Measurements from ENCODE around the gene REEP1.
A peak's percentile ranks its signal among the peaks of the same experiment; 100 is the strongest.

Gene REEP1

DNA sequence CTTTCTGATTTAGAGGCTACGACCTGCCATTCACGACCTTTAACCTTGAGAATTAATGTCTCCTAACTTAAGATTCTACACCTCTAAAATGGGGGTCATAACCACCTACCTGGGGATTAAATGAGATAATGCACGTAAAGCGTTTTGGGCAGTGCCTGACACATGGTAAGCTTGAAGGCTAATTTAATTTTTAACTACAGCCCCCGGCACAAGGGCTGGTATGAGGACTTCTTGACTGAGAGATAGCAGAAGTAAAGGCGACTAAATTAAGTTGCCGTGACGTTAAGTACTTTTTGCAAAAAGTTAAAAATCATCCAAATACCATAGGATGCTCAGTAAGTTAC, 137.6 kb downstream of the REEP1 start:
- DNase-seq (ENCODE audit: insufficient read length, low spot score) (no peak), FAIRE-seq (no peak)
- TF ChIP-seq POLR2AphosphoS5 (IDR thresholded peaks at IDR 0.05; ENCODE audit: low read depth, low read length) = no peak
- no peak for TF ChIP-seq PAX5 (IDR thresholded peaks at IDR 0.05; ENCODE audit: insufficient read depth, low read length, severe bottlenecking)
- no peak for TF ChIP-seq SPI1 (IDR thresholded peaks at IDR 0.05; ENCODE audit: low read depth, low read length)
- no peak for TF ChIP-seq POU2F2 (IDR thresholded peaks at IDR 0.05; ENCODE audit: low read depth, low read length)
- TF ChIP-seq TAF1 (IDR thresholded peaks at IDR 0.05; ENCODE audit: low read depth, low read length) = no peak
- no peak for TF ChIP-seq POLR2A (IDR thresholded peaks at IDR 0.05; ENCODE audit: low read depth, low read length)

DNA sequence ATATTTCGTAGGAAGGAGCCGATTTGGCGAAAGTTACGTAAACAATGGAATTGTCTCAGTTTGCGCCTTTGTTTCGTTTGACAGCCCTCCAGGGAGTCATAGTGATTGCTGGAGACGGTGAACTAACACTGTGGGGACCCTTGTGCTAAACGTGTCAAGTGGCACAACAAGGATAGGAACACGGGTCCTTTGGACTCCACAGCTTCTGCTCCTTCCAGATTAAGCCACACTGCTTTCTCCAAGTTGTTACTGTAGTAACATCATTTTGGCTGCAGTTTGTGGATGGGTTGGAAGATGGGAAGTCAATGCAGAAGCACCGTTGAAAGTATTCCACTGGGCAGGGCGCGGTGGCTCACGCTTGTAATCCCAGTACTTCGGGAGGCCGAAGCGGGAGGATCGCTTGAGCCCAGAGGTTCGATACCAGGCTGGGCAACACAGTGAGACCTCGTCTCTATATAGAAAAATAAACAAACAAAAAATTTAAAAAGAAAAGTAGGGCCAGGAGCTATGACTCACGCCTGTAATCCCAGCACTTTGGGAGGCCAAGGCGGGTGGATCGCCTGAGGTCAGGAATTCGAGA, 141.5 kb downstream of the REEP1 start:
- no peak for DNase-seq (ENCODE audit: insufficient read length, low spot score)
- no peak for FAIRE-seq
- TF ChIP-seq POLR2AphosphoS5 (IDR thresholded peaks at IDR 0.05; ENCODE audit: low read depth, low read length) (no peak), SPI1 (IDR thresholded peaks at IDR 0.05; ENCODE audit: low read depth, low read length) (0 out of 2 replicates have a peak, but pooled peaks have one; percentile 1)

DNA sequence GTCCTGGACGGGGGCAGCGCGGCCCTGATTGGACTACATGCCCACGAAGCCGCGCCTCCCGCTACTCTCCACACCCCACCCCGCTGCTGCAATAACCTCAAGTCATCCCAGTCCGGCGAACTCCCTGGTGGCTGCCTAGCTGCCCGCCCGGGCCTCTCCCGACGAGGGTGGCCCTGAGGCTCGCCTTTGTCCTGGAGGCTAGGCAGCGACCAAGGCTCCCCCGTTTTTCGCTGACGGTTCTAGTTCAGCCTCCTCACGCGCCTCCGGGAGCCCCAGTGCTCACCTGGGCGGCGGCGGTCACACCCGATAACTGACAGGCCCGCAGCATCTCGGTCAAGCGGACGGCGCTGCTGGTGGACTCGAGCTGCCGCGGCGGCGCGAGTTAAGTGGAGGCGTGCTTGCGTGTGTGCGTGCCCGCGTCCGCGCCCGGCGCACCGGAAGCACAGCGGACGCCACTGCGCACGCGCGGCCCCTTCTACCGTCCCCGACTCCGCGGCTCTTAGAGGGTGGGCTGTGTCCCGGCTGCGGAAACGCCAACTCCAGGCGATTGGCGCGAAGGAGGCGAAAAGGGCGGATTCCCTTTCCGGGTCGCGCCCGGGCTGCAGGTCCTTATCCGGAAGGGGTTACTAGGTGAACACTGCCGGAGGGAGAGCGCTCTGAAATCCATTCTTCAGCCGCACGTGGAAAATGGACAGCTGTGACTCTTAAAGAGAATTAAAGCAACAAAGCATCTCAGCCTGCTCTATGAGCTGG, 142.2 kb downstream of the REEP1 start, which contains the start of gene IMMT:
Gene IMMT, minus strand, starts transcription at position 408 of the 753 bp plus-strand sequence. Its CDS starts 80 bp downstream, at position 328.
- peak; percentile 69 for DNase-seq (ENCODE audit: insufficient read length, low spot score)
- peak; percentile 99 for FAIRE-seq
- TF ChIP-seq POU2F2 (IDR thresholded peaks at IDR 0.05; ENCODE audit: low read depth, low read length) = peak; percentile 29; the same call in 1 of the 2 replicates
- peak; percentile 92 for TF ChIP-seq POLR2A (IDR thresholded peaks at IDR 0.05; ENCODE audit: low read depth, low read length)
- TF ChIP-seq TAF1 (IDR thresholded peaks at IDR 0.05; ENCODE audit: low read depth, low read length) = peak; percentile 72
- TF ChIP-seq PAX5 (IDR thresholded peaks at IDR 0.05; ENCODE audit: insufficient read depth, low read length, severe bottlenecking) = no peak
- peak; percentile 68 for TF ChIP-seq POLR2AphosphoS5 (IDR thresholded peaks at IDR 0.05; ENCODE audit: low read depth, low read length)

DNA sequence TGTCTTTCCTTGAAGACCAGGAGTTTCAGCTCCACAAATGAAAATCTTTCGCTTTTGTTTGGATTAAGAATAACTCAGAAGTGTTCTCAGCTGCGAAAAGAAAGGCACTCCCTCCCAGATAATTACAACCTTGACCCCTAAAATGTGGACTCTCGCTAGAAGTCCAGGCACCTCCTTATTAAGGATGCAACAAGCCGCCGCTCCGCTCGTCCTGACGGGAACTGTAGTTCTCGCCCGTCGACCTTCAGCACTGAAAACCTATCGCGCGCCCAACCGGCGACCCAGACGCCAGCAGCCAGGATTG, 142.7 kb downstream of the REEP1 start:
- FAIRE-seq (no peak), DNase-seq (ENCODE audit: insufficient read length, low spot score) (no peak)
- no peak for TF ChIP-seq SPI1 (IDR thresholded peaks at IDR 0.05; ENCODE audit: low read depth, low read length)
- TF ChIP-seq POLR2A (IDR thresholded peaks at IDR 0.05; ENCODE audit: low read depth, low read length) = no peak
- TF ChIP-seq TAF1 (IDR thresholded peaks at IDR 0.05; ENCODE audit: low read depth, low read length) = no peak
- no peak for TF ChIP-seq POU2F2 (IDR thresholded peaks at IDR 0.05; ENCODE audit: low read depth, low read length)
- TF ChIP-seq POLR2AphosphoS5 (IDR thresholded peaks at IDR 0.05; ENCODE audit: low read depth, low read length) = no peak

DNA sequence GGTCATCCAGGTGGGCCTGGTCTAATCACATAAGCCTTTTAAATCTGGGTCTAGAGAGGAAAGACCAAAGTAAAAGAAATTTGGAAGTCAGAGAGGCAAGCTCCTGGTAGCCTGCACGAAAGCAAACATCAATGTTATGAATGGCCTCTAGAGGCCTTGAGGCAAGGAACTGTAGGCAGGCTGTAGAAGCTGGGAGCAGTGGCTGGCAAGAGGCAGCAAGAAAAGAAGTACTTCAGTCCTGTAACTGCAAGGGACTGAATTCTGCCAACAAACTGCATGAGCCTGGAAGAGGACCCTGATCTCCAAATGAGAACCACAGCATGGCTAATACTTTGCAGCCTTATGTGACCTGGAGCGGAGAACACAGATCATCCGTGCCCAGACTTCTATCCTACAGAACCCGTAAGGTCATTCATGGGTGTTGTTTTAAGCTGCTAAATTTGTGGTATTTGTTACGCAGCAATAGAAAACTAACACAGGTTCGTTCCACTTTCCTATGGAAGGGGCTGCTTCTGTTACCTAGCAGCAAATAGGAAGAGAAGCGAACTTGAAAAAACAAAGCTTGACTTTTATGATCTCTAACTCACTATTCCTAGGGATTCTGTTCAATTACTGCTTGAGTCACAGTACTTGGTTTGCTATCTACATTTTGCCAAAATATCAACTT, 143.4 kb downstream of the REEP1 start:
- no peak for TF ChIP-seq POU2F2 (IDR thresholded peaks at IDR 0.05; ENCODE audit: low read depth, low read length)
- TF ChIP-seq POLR2AphosphoS5 (IDR thresholded peaks at IDR 0.05; ENCODE audit: low read depth, low read length) = no peak
- TF ChIP-seq TAF1 (IDR thresholded peaks at IDR 0.05; ENCODE audit: low read depth, low read length) = no peak
- no peak for TF ChIP-seq POLR2A (IDR thresholded peaks at IDR 0.05; ENCODE audit: low read depth, low read length)
- no peak for TF ChIP-seq PAX5 (IDR thresholded peaks at IDR 0.05; ENCODE audit: insufficient read depth, low read length, severe bottlenecking)
- no peak for TF ChIP-seq SPI1 (IDR thresholded peaks at IDR 0.05; ENCODE audit: low read depth, low read length)
- no peak for DNase-seq (ENCODE audit: insufficient read length, low spot score)
- FAIRE-seq = no peak

DNA sequence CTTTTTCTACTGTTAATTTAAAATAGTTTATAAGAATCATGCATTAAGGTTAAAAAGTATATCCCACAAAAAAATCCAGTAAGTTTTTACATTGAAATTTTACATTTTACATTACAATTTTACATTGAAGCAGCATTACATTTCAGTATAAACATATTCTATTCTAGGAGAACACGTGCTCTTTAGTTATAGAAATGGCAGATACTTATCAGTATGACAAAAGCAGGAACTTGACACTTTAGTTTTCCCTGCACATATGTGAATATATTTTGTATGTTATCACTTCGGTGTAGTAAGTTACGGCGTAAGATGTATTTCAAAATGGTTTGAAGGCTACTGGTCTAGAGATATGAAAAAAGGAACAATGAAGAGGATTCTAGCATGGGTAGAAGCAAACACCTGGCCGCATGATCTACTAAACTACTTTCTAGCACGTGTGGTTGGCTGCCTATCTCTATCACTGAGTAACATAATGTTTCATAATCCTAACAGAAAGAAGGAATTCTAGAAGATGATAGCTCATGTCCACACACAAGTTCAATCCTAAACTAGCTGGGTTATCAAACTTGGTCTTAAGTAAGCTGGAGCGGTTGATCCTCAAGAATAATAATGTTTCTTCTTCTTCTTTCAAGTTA, 147.5 kb downstream of the REEP1 start:
- FAIRE-seq (no peak), DNase-seq (ENCODE audit: insufficient read length, low spot score) (no peak)
- TF ChIP-seq PAX5 (IDR thresholded peaks at IDR 0.05; ENCODE audit: insufficient read depth, low read length, severe bottlenecking) (no peak), SPI1 (IDR thresholded peaks at IDR 0.05; ENCODE audit: low read depth, low read length) (no peak), TAF1 (IDR thresholded peaks at IDR 0.05; ENCODE audit: low read depth, low read length) (no peak), POLR2AphosphoS5 (IDR thresholded peaks at IDR 0.05; ENCODE audit: low read depth, low read length) (no peak), POLR2A (IDR thresholded peaks at IDR 0.05; ENCODE audit: low read depth, low read length) (no peak), POU2F2 (IDR thresholded peaks at IDR 0.05; ENCODE audit: low read depth, low read length) (no peak)

DNA sequence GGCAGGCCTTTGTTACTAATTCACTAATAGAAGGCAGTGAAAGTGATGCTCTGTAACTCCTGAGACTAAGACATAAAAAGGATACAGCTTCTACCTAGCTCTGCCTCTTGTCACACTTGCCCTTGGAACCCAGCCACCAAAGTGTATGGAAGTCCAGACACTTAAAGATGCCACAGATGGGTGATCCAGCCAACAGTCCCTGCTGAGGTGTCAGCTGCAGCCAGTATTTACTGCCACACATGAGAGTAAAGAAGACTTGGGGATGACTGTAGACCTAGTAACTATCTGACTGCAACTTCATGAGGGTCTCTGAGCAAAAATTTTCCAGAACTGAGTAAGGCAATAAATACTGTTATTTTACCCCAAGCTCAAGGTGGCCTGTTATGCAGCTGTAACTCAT, 151.0 kb downstream of the REEP1 start:
- TF ChIP-seq POLR2A (IDR thresholded peaks at IDR 0.05; ENCODE audit: low read depth, low read length) = no peak
- no peak for TF ChIP-seq PAX5 (IDR thresholded peaks at IDR 0.05; ENCODE audit: insufficient read depth, low read length, severe bottlenecking)
- no peak for TF ChIP-seq POU2F2 (IDR thresholded peaks at IDR 0.05; ENCODE audit: low read depth, low read length)
- TF ChIP-seq POLR2AphosphoS5 (IDR thresholded peaks at IDR 0.05; ENCODE audit: low read depth, low read length) = no peak
- TF ChIP-seq TAF1 (IDR thresholded peaks at IDR 0.05; ENCODE audit: low read depth, low read length) = no peak
- no peak for TF ChIP-seq SPI1 (IDR thresholded peaks at IDR 0.05; ENCODE audit: low read depth, low read length)
- FAIRE-seq (no peak), DNase-seq (ENCODE audit: insufficient read length, low spot score) (no peak)

DNA sequence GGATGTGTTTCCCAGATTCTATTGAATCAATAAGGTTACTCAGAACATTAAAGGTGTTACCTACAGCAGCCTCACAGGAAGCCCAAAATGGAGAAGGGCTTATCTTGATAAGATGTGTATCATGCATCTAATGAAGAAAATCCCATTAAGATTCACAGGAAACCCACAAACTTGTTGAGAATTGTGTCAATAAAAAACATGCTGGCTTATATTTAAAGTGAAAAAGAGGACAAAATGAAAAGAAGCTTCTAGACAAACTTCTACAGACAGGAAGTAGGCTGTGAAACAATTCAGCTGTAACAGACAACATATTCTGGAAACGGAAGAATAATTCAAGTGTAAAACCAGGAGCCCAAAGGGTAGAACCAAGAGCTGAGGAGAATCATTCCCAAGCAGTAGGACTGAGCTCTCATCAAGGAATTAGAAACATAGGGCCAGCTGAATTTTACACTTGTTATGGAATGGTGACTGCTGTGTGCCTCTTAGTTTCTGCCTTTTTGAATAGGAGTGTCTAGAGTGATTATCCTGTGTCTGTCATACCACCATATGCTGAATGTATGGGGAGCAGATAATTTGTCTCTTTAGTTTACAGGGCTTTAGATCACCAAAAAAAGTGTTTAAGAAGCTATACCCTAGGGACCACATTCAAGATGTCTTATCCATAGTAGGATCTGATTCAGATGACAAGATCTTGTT, 151.8 kb downstream of the REEP1 start:
- FAIRE-seq (peak; percentile 65), DNase-seq (ENCODE audit: insufficient read length, low spot score) (no peak)
- no peak for TF ChIP-seq TAF1 (IDR thresholded peaks at IDR 0.05; ENCODE audit: low read depth, low read length)
- TF ChIP-seq POLR2A (IDR thresholded peaks at IDR 0.05; ENCODE audit: low read depth, low read length) = no peak
- TF ChIP-seq POU2F2 (IDR thresholded peaks at IDR 0.05; ENCODE audit: low read depth, low read length) = no peak
- TF ChIP-seq SPI1 (IDR thresholded peaks at IDR 0.05; ENCODE audit: low read depth, low read length) = no peak
- no peak for TF ChIP-seq PAX5 (IDR thresholded peaks at IDR 0.05; ENCODE audit: insufficient read depth, low read length, severe bottlenecking)
- no peak for TF ChIP-seq POLR2AphosphoS5 (IDR thresholded peaks at IDR 0.05; ENCODE audit: low read depth, low read length)

DNA sequence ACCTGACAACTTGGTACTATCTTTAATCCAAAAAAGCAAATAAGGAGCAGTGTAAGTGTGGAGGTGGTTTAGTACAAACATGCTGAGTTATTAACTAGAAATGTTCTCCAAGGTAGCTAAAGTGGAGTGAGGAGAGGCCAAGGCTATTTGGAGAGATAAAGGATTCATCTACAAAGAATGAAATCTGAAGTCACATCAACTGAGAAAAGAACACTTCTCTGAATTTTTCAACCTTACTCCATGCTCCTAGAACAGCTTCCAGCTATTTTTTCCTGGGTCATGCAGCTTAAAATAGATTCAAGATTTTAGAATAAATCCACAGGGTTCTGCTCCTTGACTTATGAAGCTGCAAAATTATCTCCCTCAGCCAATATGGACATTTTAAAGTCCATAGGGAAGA, 160.8 kb downstream of the REEP1 start:
- FAIRE-seq = no peak
- TF ChIP-seq POLR2A (IDR thresholded peaks at IDR 0.05; ENCODE audit: low read depth, low read length) (no peak), TAF1 (IDR thresholded peaks at IDR 0.05; ENCODE audit: low read depth, low read length) (no peak), PAX5 (IDR thresholded peaks at IDR 0.05; ENCODE audit: insufficient read depth, low read length, severe bottlenecking) (no peak)
- no peak for DNase-seq (ENCODE audit: insufficient read length, low spot score)
